ENCODE data around the gene GARIN5A. TPM values are rescaled to one million over a fixed set of nuclear protein-coding genes. Genes with fewer than 3 reads are reported as not detected.

Gene GARIN5A
- total RNA-seq: 10 to 100 TPM in 1 of 9 donors, 1 to 10 TPM in 6, under 1 TPM in 1, not detected in 1; 0.54 to 26.3 (median 1.8) TPM
- 1 to 10 TPM in 2 of 3 donors, under 1 TPM in 1; 0.88 to 2.2 (median 2.0) TPM for polyA plus RNA-seq
- long read RNA-seq, donor 1, partial matches to known transcripts: 0 of 1 reads
- long read RNA-seq, donor 1, other reads (novel, unspliced or antisense): 0 of 1 reads
- long read RNA-seq, donor 2: 0 reads
- long read RNA-seq, donor 3: 0 reads
- long read RNA-seq, donor 4, partial matches to known transcripts: 0 of 2 reads
- long read RNA-seq, donor 4, other reads (novel, unspliced or antisense): 0 of 2 reads
- long read RNA-seq, donor 5, partial matches to known transcripts: 0 of 3 reads
- long read RNA-seq, donor 5, other reads (novel, unspliced or antisense): 0 of 3 reads
- long read RNA-seq, donor 6, partial matches to known transcripts: 0 of 1 reads
- long read RNA-seq, donor 6, other reads (novel, unspliced or antisense): 0 of 1 reads
- long read RNA-seq, donor 7: 0 reads
- long read RNA-seq, donor 8: 0 reads
- long read RNA-seq, donor 9, partial matches to known transcripts: 0 of 1 reads
- long read RNA-seq, donor 9, other reads (novel, unspliced or antisense): 0 of 1 reads
- long read RNA-seq, donor 10: 0 reads

- H3K4me3 ChIP-seq: peak within 1 kb of the TSS; percentile 47 to 96 (median 70)
- H3K27me3 ChIP-seq: no peaks in the 10 kb centered on the region
- H3K9me3 ChIP-seq (replicated peaks in 1 of 3): no peaks in the 10 kb centered on the region
- H3K36me3 ChIP-seq (replicated peaks in 1 of 2): peaks cover 0 to 34% of the 10 kb centered on the region in 2 donors
- peak in 2 of 6 experiments; percentile 10 to 21 for TF ChIP-seq CTCF (IDR thresholded peaks at IDR 0.05)
- TF ChIP-seq POLR2A (IDR thresholded peaks at IDR 0.05): peak; percentile 72 to 76
- peak within 1 kb of the TSS in 4 of 5 donors; percentile 36 to 87 (median 66) for H3K27ac ChIP-seq
- 2 to 7% (median 3%) methylated on average over 10 to 58 of the region's 58 CpGs for whole genome bisulfite sequencing, 4 donors
- intact Hi-C loops (cut with DNase I): no loop called here
- peaks cover 9 to 12% of the 10 kb centered on the region in 2 donors for H3K4me1 ChIP-seq (replicated peaks in 1 of 2)
- DNase-seq: peak; percentile 91 to 97 (median 94)
These were observed at the start of gene GARIN5A, which contains the start of gene EMC10 for GRCh38 chr19:50476224-50476906. Gene GARIN5A (minus strand): TSS chr19:50476848. CDS start chr19:50476388, 460 bp downstream. Gene EMC10 (plus strand): TSS chr19:50476507. CDS start chr19:50476545, 38 bp downstream.

- Histone ChIP-seq H3K4me3 (no peak overlapping the region), H3K36me3 (replicated peaks in 1 of 2) (no peaks in the 10 kb centered on the region), H3K27ac (no peak overlapping the region), H3K9me3 (replicated peaks in 1 of 3) (no peaks in the 10 kb centered on the region), H3K27me3 (no peaks in the 10 kb centered on the region), H3K4me1 (replicated peaks in 1 of 2) (no peaks in the 10 kb centered on the region)
- intact Hi-C loops (cut with DNase I): no loop called here
- no peak for TF ChIP-seq POLR2A (IDR thresholded peaks at IDR 0.05)
- TF ChIP-seq CTCF (IDR thresholded peaks at IDR 0.05): no peak
- 76 to 84% (median 80%) methylated on average over 10 of the region's 10 CpGs for WGBS, 4 donors
- no peak for DNase-seq
These were observed 46.2 kb upstream of the GARIN5A start for GRCh38 chr19:50522881-50523280.

- no peaks in the 10 kb centered on the region for H3K27me3 ChIP-seq
- TF ChIP-seq POLR2A (IDR thresholded peaks at IDR 0.05) (no peak), CTCF (IDR thresholded peaks at IDR 0.05) (no peak)
- DNase-seq: no peak
- no peak overlapping the region for H3K4me3 ChIP-seq
- WGBS, 4 donors: 84 to 87% (median 86%) methylated on average over 17 of the region's 17 CpGs
- H3K4me1 ChIP-seq (replicated peaks in 1 of 2): no peaks in the 10 kb centered on the region
- intact Hi-C loops (cut with DNase I): no loop called here
- H3K36me3 ChIP-seq (replicated peaks in 1 of 2): no peaks in the 10 kb centered on the region
- no peaks in the 10 kb centered on the region for H3K9me3 ChIP-seq (replicated peaks in 1 of 3)
- no peak overlapping the region for H3K27ac ChIP-seq
These were observed 44.3 kb upstream of the GARIN5A start for GRCh38 chr19:50520822-50521465.

Measured in adrenal gland (tissue), 19 donors.